ENCODE measurements around the gene LETM1. TPM values are rescaled to one million over a fixed set of nuclear protein-coding genes. Genes with fewer than 3 reads are reported as not detected.
"Not testable (repeated sequence)": the region's sequence is repeated elsewhere in the genome, so short reads cannot be mapped to it uniquely, and the experiment has no call there.

Gene LETM1
- total RNA-seq, 5 donors from 2014 or later (not counting 1 experiment from before 2014, with no cell fraction given): 35.4 to 60.3 (median 53.5) TPM

DNA sequence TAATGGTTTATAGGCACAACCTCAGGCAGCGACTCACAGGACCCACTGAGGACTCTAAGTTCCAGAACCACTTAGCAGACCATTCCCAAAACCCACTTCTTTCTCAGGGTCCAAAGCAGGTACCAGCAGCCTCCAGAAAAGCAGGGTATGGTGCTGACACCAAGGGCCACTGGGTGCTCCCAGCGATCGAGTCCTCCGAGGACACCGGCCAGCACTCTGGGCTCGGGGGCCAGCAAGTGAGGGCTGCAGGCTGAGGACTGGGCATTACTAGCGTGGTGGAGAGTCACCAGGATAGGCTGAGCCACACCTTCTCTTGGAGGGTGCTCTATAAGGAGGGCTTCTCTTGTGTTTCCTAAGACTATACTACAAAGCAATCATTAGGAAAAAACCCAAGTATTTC, 19.3 kb downstream of the LETM1 start:
- no peak for DNase-seq
- Mint-ChIP-seq H3K4me3 (no peak overlapping the region), H3K27me3 (no peaks in the 10 kb centered on the region), H3K36me3 (peaks cover 36% of the 10 kb centered on the region), H3K4me1 (peaks cover 2 to 5% (median 4%) of the 10 kb centered on the region in 3 donors), H3K9me3 (no peaks in the 10 kb centered on the region), H3K27ac (no peak overlapping the region)
- Histone ChIP-seq H3K4me3 (ENCODE audit: control insufficient read depth in 1 of 2, extremely low read depth in 1 of 2, low read length in 1 of 2) (no peak overlapping the region), H3K36me3 (ENCODE audit: control insufficient read depth in 2 of 2, extremely low read depth in 1 of 2, insufficient read depth in 1 of 2, low read length in 1 of 2) (peaks cover 19 to 72% of the 10 kb centered on the region in 2 donors), H3K4me1 (ENCODE audit: control insufficient read depth in 1 of 2, extremely low read depth in 1 of 2, insufficient read depth in 2 of 2, low read length in 2 of 2) (peaks cover 0 to 3% of the 10 kb centered on the region in 2 experiments), H3K9me3 (no peaks in the 10 kb centered on the region), H3K27me3 (replicated peaks in 1 of 2; ENCODE audit: control insufficient read depth in 2 of 2, extremely low read depth in 1 of 2, insufficient read depth in 2 of 2, low read length in 1 of 2) (no peaks in the 10 kb centered on the region), H3K27ac (ENCODE audit: low read length) (no peak overlapping the region)
- ChIA-PET CTCF (no interaction called here), POLR2A (no interaction called here)
- ATAC-seq (replicated peaks in 1 of 4): no peak
- 97% methylated on average over 4 of the region's 7 CpGs for WGBS (ENCODE audit: insufficient coverage)

DNA sequence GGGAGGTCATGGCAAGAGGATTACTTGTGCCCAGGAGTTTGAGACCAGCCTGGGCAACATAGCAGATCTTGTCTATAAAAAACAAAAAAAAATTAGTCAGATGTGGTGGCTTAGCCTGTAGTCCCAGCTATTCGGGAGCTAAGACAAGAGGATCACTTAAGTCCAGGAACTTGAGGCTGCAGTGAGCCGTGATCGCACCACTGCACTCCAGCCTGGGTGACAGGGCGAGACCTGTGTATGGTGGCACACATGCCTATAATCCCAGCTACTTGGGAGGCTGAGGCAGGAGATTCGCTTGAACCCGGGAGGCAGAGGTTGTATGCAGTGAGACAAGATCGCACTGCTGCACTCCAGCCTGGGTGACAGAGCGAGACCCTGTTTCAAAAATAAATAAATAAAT, 20.1 kb downstream of the LETM1 start:
- H3K27me3 Mint-ChIP-seq; H3K27ac ChIP-seq (ENCODE audit: low read length); H3K27ac Mint-ChIP-seq; H3K27me3 ChIP-seq (replicated peaks in 1 of 2; ENCODE audit: control insufficient read depth in 2 of 2, extremely low read depth in 1 of 2, insufficient read depth in 2 of 2, low read length in 1 of 2); H3K4me3 ChIP-seq (ENCODE audit: control insufficient read depth in 1 of 2, extremely low read depth in 1 of 2, low read length in 1 of 2); POLR2A ChIA-PET; H3K4me1 ChIP-seq (ENCODE audit: control insufficient read depth in 1 of 2, extremely low read depth in 1 of 2, insufficient read depth in 2 of 2, low read length in 2 of 2); DNase-seq; H3K4me3 Mint-ChIP-seq; ATAC-seq (replicated peaks in 1 of 4); H3K4me1 Mint-ChIP-seq; H3K9me3 ChIP-seq; H3K9me3 Mint-ChIP-seq; CTCF ChIA-PET: not testable (repeated sequence)
- H3K36me3 ChIP-seq (ENCODE audit: control insufficient read depth in 2 of 2, extremely low read depth in 1 of 2, insufficient read depth in 1 of 2, low read length in 1 of 2): peaks cover 15 to 72% of the 10 kb centered on the region in 2 donors
- 95% methylated on average over 4 of the region's 8 CpGs for WGBS (ENCODE audit: insufficient coverage)
- H3K36me3 Mint-ChIP-seq: peaks cover 40% of the 10 kb centered on the region

DNA sequence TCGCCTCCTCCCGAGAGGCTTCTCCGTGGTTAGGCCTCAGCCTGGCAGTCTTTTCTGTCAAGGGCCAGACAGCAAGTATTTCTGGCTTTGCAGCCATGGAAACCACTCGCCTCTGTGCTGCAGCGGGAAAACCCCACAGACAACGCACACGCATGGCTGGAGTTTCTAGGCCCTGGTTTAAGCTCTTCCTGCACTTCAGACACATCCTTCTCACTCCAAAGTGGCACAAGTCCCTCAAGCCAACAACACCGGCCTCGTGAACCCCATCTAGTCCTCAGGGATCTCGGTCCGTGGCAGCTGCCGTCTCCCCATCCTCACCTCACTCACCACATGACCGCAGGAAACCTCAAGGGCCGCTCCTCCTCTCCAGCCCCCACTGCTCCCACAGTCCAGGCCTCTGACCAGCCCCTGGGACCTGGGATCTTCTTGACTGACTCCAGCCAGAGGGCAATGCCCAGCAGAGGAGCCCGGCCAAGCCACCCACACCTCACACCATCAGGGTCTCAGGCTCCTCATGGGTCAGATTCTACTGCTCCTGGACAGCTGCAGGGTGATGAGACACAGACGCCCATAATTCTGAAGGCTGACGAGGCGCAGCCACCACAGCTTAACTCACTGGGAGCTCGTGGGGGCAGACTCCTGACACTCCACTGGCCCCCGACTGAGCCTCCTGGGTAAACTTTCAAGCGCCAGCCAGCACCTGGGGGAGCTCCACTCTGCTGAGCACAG, 21.7 kb downstream of the LETM1 start:
- no peak overlapping the region for H3K27ac ChIP-seq (ENCODE audit: low read length)
- H3K27ac Mint-ChIP-seq: no peak overlapping the region
- whole genome bisulfite sequencing (ENCODE audit: insufficient coverage): 81% methylated on average over 19 of the region's 21 CpGs
- no peak for DNase-seq
- no peaks in the 10 kb centered on the region for H3K27me3 ChIP-seq (replicated peaks in 1 of 2; ENCODE audit: control insufficient read depth in 2 of 2, extremely low read depth in 1 of 2, insufficient read depth in 2 of 2, low read length in 1 of 2)
- H3K36me3 ChIP-seq (ENCODE audit: control insufficient read depth in 2 of 2, extremely low read depth in 1 of 2, insufficient read depth in 1 of 2, low read length in 1 of 2): peaks cover 13 to 70% of the 10 kb centered on the region in 2 donors
- no peaks in the 10 kb centered on the region for H3K9me3 Mint-ChIP-seq
- peaks cover 0 to 5% (median 2%) of the 10 kb centered on the region in 3 donors for H3K4me1 Mint-ChIP-seq
- H3K27me3 Mint-ChIP-seq: no peaks in the 10 kb centered on the region
- no peak overlapping the region for H3K4me3 Mint-ChIP-seq
- ChIA-PET POLR2A (interaction anchor here in 1 of 2 donors (0.6 kb wide), 1 partner anchor 12 kb away, joined by 3 read pairs; no protein-coding TSS in a partner anchor), CTCF (interaction anchor here in 1 of 2 donors (0.8 kb wide), 1 partner anchor 27 kb away, joined by 3 read pairs; no protein-coding TSS in a partner anchor)
- H3K4me1 ChIP-seq (ENCODE audit: control insufficient read depth in 1 of 2, extremely low read depth in 1 of 2, insufficient read depth in 2 of 2, low read length in 2 of 2): no peaks in the 10 kb centered on the region
- no peaks in the 10 kb centered on the region for H3K9me3 ChIP-seq
- no peak for ATAC-seq (replicated peaks in 1 of 4)
- H3K36me3 Mint-ChIP-seq: peaks cover 47% of the 10 kb centered on the region
- no peak overlapping the region for H3K4me3 ChIP-seq (ENCODE audit: control insufficient read depth in 1 of 2, extremely low read depth in 1 of 2, low read length in 1 of 2)

DNA sequence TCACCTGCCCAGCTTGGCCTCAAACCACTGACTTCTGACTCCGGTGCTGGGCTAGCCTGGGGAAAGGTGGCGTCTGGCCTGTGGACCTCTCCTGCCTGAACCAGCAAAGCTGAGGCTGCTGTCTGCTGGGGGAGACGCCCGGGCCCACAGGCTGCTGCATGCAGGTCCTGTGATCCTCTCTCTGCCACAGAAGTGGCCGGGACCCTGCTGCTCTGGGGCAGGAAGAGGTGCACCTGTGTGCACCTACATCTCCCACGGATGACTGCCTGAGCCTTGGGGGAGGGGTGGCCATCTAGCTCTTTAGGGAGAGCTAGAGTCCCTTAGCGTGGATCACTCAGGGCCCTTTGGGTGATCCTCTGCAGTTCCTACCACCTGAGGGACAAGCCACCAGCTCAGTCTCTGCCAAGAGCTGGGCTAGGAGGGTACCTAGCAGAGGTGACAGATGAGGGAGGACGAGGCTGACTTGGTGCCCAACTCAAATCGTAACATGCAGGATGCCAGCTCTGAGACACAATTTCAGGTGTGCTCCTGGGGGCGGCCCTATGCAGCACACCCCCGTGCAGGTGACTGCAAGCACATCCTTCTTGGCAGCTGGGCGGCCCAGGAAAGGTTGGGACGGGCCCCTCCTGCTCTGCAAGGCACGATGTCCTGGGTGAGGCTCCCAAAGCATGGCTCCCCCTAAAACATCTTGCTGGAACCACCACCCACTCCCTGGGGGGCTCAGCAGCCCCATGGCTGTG, 22.5 kb downstream of the LETM1 start:
- Histone ChIP-seq H3K27ac (ENCODE audit: low read length) (no peak overlapping the region), H3K27me3 (replicated peaks in 1 of 2; ENCODE audit: control insufficient read depth in 2 of 2, extremely low read depth in 1 of 2, insufficient read depth in 2 of 2, low read length in 1 of 2) (no peaks in the 10 kb centered on the region), H3K9me3 (no peaks in the 10 kb centered on the region), H3K36me3 (ENCODE audit: control insufficient read depth in 2 of 2, extremely low read depth in 1 of 2, insufficient read depth in 1 of 2, low read length in 1 of 2) (peaks cover 13 to 66% of the 10 kb centered on the region in 2 donors), H3K4me1 (ENCODE audit: control insufficient read depth in 1 of 2, extremely low read depth in 1 of 2, insufficient read depth in 2 of 2, low read length in 2 of 2) (no peaks in the 10 kb centered on the region), H3K4me3 (ENCODE audit: control insufficient read depth in 1 of 2, extremely low read depth in 1 of 2, low read length in 1 of 2) (no peak overlapping the region)
- Mint-ChIP-seq H3K27me3 (no peaks in the 10 kb centered on the region), H3K36me3 (peaks cover 43% of the 10 kb centered on the region), H3K9me3 (no peaks in the 10 kb centered on the region), H3K27ac (no peak overlapping the region), H3K4me3 (no peak overlapping the region), H3K4me1 (peaks cover 0 to 5% (median 1%) of the 10 kb centered on the region in 3 donors)
- ATAC-seq (replicated peaks in 1 of 4) (no peak), DNase-seq (no peak)
- ChIA-PET POLR2A (no interaction called here), CTCF (interaction anchor here in 1 of 2 donors (0.8 kb wide), 1 partner anchor 26 kb away, joined by 3 read pairs; no protein-coding TSS in a partner anchor)
- WGBS (ENCODE audit: insufficient coverage): 80% methylated on average over 10 of the region's 14 CpGs

DNA sequence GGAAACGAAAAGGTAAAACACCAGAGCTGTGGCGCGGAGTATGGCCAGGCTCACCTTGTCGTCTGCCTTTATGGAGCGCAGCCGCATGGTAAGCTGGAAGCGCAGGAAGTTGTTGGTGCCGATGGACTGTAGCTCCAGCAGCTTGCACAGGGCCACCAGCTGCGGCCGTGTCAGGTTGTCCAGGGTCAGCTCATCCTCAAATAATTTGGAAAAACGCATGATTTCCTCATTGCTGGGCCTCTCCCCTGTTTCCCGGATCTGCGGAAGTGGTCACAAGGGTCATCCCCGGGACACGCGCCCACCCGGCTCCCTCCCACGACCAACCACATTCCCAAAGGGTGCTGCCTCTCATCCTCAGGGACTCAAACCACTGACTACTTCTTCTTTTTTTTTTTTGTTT, 23.3 kb downstream of the LETM1 start:
- Histone ChIP-seq H3K9me3 (no peaks in the 10 kb centered on the region), H3K27ac (ENCODE audit: low read length) (no peak overlapping the region), H3K4me3 (ENCODE audit: control insufficient read depth in 1 of 2, extremely low read depth in 1 of 2, low read length in 1 of 2) (no peak overlapping the region), H3K36me3 (ENCODE audit: control insufficient read depth in 2 of 2, extremely low read depth in 1 of 2, insufficient read depth in 1 of 2, low read length in 1 of 2) (peaks cover 13 to 61% of the 10 kb centered on the region in 2 donors), H3K4me1 (ENCODE audit: control insufficient read depth in 1 of 2, extremely low read depth in 1 of 2, insufficient read depth in 2 of 2, low read length in 2 of 2) (no peaks in the 10 kb centered on the region), H3K27me3 (replicated peaks in 1 of 2; ENCODE audit: control insufficient read depth in 2 of 2, extremely low read depth in 1 of 2, insufficient read depth in 2 of 2, low read length in 1 of 2) (no peaks in the 10 kb centered on the region)
- 96% methylated on average over 14 of the region's 18 CpGs for WGBS (ENCODE audit: insufficient coverage)
- no peak overlapping the region for H3K4me3 Mint-ChIP-seq
- ChIA-PET CTCF (no interaction called here), POLR2A (no interaction called here)
- DNase-seq (no peak), ATAC-seq (replicated peaks in 1 of 4) (no peak)
- H3K9me3 Mint-ChIP-seq: no peaks in the 10 kb centered on the region
- no peak overlapping the region for H3K27ac Mint-ChIP-seq
- H3K4me1 Mint-ChIP-seq: peaks cover 0 to 5% (median 1%) of the 10 kb centered on the region in 3 donors
- no peaks in the 10 kb centered on the region for H3K27me3 Mint-ChIP-seq
- peaks cover 43% of the 10 kb centered on the region for H3K36me3 Mint-ChIP-seq

DNA sequence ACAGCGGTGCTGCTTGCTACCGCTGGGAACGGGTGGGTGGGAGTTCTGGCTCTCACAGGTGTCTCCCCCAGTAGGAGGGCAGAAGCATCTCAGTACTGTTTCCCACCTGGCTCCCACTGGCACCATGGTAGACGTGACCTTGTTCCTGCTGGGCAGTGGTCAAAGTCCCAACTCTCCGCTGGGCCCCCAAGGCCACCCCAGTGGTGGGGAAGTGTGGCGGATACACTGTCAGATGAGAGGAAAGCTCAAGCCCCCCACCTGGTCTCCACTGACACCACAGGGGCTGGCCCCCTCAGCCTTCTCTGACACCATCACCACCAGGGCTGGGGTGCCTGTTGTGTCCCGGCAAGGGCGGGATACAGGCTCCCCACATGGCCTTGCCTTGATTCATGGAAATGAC, 24.6 kb downstream of the LETM1 start:
- CTCF ChIA-PET: no interaction called here
- no peak overlapping the region for H3K4me3 ChIP-seq (ENCODE audit: control insufficient read depth in 1 of 2, extremely low read depth in 1 of 2, low read length in 1 of 2)
- no peaks in the 10 kb centered on the region for H3K4me1 ChIP-seq (ENCODE audit: control insufficient read depth in 1 of 2, extremely low read depth in 1 of 2, insufficient read depth in 2 of 2, low read length in 2 of 2)
- no peaks in the 10 kb centered on the region for H3K27me3 ChIP-seq (replicated peaks in 1 of 2; ENCODE audit: control insufficient read depth in 2 of 2, extremely low read depth in 1 of 2, insufficient read depth in 2 of 2, low read length in 1 of 2)
- H3K9me3 ChIP-seq: no peaks in the 10 kb centered on the region
- H3K4me1 Mint-ChIP-seq: peaks cover 0 to 3% (median 1%) of the 10 kb centered on the region in 3 donors
- ATAC-seq (replicated peaks in 1 of 4) (no peak), DNase-seq (no peak)
- WGBS (ENCODE audit: insufficient coverage): 68% methylated on average over 5 of the region's 8 CpGs
- no peak overlapping the region for H3K4me3 Mint-ChIP-seq
- no peaks in the 10 kb centered on the region for H3K9me3 Mint-ChIP-seq
- POLR2A ChIA-PET: interaction anchor here in 1 of 2 donors (0.5 kb wide), 1 partner anchor 674 kb away, joined by 3 read pairs; no protein-coding TSS in a partner anchor
- H3K27ac ChIP-seq (ENCODE audit: low read length): no peak overlapping the region
- H3K27me3 Mint-ChIP-seq: no peaks in the 10 kb centered on the region
- H3K36me3 Mint-ChIP-seq: peaks cover 40% of the 10 kb centered on the region
- H3K36me3 ChIP-seq (ENCODE audit: control insufficient read depth in 2 of 2, extremely low read depth in 1 of 2, insufficient read depth in 1 of 2, low read length in 1 of 2): peaks cover 15 to 64% of the 10 kb centered on the region in 2 donors
- H3K27ac Mint-ChIP-seq: no peak overlapping the region

Data from T-cell (primary cell).